Forelimb muscle (tissue), 1 donor: Measurements from ENCODE around the gene GFM1. TPM values are rescaled to one million over a fixed set of nuclear protein-coding genes. Genes with fewer than 3 reads are reported as not detected.
A peak's percentile ranks its signal among the peaks of the same experiment; 100 is the strongest.

Experiments
- DNase-seq: peaks from one replicate; pipeline ENCODE4 v3.0.0-alpha.2; 2013; ENCODE audit warnings: low read depth
- polyA plus RNA-seq: library from polyadenylated mRNA; unstranded; fragments of 120-200 nt; gene quantifications from one replicate; pipeline ENCODE4 v1.2.1, GENCODE V29; 2013; ENCODE audit not compliant: insufficient read length

Gene GFM1
- 36.5 TPM for polyA plus RNA-seq

DNA sequence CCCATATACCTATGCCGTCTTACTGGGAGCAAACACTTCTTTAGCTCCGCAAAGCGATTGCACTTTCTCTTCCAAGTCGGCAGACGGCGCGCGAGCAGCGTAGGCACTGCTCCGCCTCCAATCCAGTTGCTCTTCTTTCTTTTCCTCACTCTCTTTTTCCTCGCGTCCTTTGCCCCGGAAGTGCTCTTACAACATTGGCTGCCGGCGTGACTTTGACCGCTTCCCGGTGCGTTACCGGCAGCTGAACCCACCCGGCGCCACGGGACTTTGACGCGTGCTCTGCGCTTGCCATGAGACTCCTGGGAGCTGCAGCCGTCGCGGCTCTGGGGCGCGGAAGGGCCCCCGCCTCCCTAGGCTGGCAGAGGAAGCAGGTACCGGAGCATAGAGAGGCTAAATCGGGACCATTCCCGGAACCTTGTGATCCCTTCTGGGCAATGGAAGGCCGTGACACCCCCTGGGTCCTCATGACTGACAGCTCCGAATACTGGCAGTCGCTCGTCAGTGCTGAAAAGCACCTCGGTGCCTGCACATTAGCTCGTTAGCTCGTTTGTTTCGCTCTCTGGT, at the start of gene GFM1:
TSS of gene GFM1 (plus strand) at position 183 of the 564 bp plus-strand sequence. CDS start at position 291, 108 bp downstream.
- DNase-seq, result peak; percentile 88

DNA sequence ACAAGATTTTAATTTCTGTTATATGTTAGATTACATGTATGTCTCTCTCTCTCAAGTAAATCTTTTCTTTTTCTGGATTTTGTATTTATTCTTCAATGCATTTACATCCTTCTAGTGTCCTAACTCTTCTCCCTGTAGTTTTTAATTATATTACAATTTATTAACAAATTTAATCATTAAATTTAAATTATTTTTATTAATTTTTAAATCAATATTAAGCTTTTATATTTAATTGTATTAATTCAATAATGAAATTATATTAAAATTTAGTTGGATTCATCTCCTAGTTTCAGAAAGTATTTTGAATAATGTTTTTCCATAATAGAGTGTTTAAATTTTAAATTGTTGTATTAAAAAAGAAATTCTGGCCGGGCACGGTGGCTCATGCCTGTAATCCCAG, 43.5 kb upstream of the GFM1 start:
- DNase-seq, result no peak

DNA sequence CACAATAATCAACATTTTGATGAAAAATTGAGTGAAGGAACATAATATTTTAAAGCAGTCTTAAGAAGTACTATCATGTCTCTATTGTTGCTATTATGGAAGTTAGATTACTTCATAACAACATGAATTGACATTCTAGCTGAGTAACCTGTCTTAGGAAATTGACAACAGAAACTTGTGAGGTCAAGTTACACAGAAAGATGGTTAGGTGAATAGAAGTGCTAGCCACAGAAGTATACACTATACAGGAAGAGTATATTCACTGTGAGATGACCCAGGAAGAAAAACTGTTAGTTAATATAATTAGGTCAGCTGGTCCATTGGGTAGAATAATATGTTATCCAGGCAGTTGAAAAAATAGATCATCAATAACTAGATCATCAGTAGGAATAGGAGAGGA, 42.1 kb upstream of the GFM1 start:
- DNase-seq, result no peak

DNA sequence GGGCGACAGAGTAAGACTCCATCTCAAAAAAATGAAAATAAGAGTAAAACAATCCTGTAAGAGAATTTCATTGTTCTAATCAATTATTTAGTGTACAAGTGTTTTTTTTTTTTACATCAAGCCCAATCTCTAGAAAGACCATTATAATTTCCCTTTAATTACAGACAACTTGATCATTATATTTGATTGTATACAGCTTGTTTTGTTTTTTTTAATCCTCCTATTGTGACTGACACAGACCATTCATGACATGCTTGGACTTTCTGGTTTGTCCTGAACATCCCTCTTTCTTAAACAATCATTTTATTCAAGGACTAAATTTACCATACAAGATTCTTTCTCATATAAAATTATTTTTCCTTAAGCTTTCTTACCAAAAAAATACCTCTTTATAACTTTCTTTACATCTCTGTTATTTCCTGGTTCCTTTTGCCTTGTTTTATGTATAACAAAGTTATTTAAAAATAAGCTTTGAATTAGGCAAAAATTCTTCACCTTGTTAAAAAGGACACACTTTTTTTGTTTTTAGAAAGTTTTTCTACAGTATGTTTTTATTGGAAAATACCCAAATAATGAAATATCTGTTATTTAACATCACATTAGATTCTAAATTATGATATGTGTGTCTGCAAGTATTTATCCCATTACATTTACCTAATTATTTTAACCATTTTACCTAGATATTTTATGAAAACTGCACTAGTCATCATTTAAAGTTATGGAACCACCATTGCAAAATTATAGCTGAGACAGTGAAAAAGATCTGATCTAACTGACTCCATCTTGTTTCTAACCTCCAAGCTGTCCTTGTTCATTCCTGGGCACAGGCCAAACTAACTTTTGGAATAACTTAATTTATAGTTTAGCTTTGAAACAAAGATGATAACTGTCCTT, 26.1 kb upstream of the GFM1 start:
- DNase-seq, result no peak

DNA sequence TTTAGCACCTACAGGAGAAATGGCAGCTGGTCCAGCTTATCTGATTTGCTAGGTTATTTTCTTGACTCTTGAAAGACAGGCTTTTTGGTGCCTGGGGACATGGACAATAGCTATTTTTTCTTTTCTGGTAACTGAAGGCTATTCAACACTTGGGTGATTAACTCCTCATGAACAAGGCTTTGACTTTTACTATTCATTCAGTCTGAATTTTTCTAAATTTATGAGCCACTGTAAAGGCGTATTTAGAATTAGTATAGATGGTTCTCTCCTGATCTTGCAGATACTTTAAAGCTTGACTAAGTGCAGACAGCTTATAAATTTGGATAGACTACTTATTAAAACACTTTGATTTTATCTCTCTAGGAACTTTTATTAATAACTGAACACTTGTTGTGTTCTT, 18.4 kb upstream of the GFM1 start:
- DNase-seq, result no peak

DNA sequence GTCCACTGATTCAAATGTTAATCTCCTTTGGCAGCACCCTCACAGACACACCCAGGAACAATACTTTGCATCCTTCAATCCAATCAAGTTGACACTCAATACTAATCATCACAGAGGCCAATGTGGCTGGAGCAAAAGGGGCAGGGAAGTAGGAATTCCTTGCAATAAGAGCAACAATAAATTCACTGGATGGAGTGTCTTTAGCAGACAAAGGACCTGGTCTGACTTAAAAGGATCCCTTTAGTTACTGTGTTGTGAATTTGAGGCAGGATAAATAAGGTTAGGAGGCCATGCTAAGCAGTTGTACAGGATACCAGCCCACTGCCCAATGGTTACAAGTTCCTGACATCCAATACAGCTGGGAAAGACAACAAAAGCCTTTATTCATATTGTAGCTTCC, 12.3 kb upstream of the GFM1 start:
- no peak for DNase-seq

DNA sequence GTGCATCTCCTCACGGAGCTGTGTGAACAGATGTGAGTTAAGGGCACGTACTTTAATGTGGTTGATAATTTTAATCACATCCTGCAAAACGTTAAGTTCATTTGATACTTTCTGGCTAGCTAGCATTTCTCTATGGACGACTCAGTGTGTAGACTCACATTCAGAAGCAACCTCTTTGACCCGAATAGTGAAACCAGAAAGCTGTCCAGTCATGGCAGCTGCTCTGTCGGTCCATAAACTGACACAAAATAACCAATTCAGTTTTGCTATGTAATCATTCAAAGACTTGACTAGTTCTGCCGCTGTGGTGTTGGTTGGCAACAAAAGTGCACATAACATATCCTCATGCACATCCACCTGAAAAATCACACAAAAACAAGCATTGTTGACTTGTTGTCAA, 3.7 kb upstream of the GFM1 start:
- DNase-seq, result no peak

DNA sequence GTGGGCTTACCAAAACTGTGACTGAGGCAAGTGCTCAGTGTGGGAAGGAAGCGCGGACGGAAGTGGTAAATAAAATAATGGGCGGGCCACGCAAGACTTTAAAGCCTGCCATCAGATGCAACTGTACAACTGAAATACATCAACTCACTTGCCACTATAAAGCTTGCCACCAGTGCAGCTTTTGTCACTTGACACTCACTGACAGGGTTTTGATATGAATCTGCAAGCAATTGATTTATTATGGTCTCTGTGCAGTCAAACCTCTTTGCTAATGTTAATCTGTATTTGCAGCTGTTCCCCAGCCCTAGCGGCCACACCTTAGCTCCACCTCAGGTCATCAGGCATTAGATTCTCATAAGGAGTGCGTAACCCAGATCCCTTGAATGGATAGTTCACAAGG, 2.3 kb upstream of the GFM1 start:
- no peak for DNase-seq

DNA sequence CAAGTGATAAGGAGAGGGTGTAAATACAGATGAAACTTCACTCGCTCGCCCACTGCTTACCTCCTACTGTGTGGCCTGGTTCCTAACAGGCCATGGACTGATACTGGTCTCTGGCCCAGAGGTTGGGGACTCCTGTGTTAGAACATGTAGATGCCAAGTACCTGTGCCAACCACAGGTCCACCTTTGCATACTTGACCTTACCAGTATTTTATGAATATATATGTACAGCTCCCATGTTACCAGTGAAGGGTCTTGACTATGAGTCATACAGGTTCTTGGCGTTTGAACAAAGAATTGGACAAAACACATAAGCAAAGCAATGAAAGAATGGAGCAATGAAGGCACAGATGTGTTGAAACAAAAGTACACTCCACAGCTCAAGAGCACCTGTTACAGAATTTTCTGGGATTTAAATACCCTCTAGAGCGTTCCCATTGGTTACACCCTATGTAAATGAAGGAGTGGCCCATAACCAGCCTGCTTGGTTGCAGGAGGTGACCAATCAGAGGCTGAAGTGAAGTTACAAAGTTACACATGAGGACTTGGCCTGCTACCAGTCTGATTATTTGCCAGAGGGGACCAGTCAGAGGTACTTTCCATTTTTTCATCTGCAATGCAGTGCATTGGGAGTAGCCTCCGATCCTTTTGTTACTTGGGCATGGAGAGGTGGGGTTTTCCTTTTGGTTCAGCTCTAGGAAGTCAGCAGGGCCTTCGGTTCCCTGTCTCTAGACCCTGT, 1.7 kb upstream of the GFM1 start:
- DNase-seq, result no peak

DNA sequence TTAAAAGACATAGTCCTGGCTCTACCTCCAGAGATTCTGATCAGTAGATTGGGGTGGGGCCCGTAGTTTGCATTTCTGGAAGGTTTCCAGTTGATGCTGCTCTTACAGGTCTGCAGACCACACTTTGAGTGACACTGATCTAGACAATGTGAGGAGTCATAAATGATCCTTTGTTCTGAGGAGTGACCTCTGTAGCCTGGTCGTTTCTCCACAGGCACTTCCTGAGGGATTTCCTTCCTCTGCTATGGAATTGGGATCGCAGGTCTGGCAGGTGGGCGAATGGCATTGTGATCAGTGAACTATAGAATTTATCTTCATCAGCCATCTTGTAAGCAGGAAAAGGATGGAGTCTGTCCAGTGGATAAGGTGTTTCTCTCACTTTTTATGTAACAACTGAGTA, 5.5 kb downstream of the GFM1 start:
- no peak for DNase-seq

DNA sequence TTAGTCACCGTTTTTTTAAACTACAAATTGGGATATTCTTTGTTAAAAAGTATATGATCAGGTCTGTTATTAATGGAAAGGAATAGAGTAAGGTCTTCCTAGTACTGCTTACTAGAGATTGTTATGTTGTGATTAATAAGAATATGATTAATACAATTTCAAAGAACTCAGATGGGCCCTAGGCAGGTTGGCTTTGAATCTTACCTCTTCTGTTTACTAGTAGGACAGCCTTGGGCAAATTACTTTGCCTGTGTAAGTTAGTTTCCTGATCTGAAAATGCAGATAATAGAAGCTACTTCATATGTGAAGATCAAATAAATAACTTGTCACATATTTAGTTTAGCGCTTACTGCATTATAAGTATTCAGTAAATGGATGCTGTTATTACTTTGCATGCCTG, 6.9 kb downstream of the GFM1 start:
- DNase-seq, result no peak

DNA sequence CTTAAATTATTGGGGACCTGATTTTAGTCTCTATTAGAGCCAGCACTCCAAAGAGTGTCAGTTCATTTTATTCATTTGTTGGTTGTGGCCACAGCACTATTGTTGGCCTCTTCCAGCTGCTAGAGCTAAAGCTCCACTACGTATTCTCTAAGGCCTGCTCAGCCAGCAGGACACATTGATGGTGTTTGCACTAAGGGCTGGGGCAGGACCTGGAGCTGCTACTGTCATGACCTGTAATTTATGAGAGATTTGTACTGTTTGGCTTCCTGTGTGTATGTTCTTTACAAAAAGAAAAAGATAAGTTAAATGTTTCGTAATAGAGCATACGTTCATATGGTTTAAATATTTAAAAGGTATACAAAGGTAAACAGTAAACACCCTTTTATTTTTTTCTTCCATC, 8.1 kb downstream of the GFM1 start:
- no peak for DNase-seq

DNA sequence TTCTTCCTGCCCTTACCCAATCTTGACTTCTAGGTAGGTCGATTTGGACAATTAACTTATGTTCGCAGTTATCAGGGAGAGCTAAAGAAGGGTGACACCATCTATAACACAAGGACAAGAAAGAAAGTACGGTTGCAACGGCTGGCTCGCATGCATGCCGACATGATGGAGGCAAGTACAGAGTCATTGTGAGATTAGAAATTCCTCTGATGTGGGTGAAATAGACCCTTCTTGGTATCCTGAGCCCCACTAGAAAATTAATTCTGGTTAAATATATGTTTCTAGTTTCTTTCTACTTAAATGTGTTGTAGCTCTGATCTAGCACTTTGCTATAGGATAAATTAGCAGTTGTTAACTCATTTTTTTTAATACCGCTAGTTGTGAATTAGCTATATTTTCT, 14.6 kb downstream of the GFM1 start:
- DNase-seq, result no peak

DNA sequence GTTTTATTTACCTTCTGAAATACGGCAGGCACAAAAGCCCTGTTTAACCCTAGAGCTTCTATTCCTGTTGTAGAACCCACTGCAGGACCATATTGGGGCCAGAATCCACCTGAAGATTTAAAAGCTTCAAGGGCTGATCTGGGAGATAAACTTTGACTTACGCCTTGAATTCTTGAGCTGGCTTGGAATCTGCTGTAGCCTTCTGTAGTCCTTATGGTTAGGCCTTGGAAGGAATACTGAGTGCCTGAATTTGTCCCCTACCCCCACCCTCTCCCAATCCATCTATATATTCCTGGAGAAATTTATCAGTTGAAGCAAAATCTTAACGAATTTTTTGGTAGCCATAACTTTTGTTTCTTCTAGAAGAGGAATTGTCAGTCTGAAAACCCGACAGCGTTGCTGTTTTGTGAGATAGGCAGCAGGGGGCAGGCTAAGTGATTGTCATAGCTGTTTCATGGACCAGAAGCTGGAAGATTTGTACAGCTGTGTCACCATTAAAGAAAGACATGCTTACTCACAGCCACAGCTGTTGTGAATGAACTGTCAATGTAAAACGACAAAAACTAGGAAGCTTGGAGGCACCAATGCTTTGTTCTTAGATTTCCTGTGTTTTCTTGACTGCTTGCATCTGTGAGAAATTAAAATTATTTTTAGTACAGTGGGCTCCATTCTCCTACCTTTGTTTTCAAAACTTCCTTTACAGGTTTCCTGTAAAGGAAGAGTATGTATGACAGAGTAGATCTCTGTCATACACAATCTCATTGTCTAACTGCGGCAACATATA, 15.3 kb downstream of the GFM1 start:
- DNase-seq, result no peak

DNA sequence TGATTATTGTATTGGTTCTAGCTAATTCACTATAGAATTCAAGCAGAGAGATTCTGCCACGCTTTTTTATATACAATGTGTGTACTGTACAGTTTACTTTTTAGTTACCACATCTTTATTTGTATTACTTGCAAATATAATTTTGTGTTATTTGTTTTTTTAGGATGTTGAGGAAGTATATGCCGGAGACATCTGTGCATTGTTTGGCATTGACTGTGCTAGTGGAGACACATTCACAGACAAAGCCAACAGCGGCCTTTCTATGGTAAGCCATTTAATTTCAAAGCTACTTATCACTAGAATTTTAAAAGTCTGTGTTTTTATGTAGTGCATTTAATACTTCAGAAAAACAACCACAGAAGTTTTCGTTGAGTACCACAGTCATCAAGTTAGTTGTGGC, 16.4 kb downstream of the GFM1 start:
- DNase-seq, result no peak

DNA sequence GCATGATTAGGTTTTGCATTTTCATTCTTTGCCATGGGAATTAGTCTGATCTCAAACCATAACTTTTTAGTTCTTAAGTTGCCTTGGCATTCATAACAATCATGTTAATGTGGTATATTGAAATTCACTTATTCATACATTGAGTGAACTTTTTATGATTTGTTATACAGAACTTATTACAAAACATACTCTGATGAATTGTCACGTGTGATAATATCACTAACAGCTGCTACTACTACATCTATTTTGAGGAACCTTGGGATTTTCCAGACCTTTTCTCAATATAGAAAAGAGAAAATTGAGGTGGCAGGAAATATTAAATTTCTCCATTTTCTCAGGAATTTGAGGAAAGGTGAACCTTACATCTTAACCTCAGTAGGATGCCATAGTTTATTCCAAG, 18.9 kb downstream of the GFM1 start:
- no peak for DNase-seq

DNA sequence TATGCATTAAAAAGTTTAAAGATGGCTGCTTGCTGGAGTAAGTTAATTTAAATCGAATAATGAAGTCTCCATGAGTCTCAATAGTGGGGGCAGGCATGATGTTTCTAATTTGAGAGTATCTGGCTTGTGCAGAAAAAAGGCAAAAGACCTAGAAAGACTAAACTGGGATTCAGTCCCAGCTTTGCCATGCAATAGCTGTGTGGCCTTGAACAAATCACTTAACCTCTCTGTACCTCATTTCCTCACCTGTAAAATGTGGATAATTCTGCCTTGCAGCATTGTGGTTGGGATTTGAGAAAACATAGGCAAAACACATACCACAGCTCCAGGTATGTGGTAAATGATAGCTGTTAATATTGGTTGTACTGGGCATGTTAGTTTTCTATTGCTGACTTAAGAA, 19.5 kb downstream of the GFM1 start:
- DNase-seq, result no peak

DNA sequence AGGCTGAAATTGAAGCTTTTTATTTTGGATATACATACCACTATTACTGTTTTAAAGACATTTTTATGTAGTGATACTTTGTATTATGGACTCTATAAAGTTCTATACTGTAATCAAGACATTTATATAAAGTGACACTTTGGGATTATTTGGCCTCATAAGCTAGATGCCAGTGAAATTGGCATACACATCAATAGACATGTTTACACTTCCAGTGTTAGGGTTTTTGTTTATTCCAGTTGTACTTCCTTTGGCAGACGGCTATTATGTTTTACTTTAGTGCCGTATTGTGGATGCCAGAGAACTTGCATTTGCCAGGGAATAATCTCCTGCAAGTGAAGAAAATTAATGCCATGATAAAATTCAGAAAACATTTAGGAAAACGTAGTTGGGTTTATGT, 22.1 kb downstream of the GFM1 start:
- no peak for DNase-seq

DNA sequence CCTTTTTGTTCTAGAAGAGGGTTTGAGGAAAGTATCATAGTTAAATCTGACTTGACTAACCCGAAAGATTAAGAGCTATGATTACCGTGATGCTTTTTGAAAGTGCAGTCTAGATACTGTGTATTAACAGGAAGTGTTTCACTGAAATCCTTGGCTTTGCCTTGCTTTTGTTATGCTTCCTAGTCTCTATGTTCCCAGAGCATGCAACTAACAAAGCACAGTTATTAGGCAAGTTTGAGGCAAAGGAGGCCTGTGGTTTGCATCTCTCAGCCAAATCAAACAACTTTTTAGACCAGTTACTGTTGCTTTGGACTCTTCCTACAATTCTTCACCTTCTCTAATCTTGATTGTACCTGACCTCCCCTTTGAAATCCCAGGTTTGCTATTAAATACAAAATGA, 24.2 kb downstream of the GFM1 start:
- DNase-seq, result no peak

DNA sequence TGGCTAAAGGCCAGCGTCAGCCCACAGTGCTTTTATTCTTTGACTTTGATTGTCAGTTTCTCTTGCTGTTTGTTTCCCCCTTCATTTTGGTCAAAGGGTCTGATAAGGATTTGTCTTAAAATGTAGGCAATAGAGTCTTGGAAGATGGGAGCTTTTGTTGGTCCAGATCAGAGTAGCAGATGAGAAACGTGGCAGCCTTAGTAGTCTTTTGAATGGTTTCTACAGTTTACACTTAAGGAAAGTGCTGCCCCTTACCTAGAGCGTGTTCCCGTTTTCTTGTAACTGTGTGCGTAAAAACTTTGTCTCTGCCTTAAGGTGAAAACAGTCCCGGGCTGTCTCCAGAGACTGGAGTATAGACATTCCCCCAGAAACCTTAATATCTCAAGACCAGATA, 27.5 kb downstream of the GFM1 start:
- DNase-seq, result no peak

DNA sequence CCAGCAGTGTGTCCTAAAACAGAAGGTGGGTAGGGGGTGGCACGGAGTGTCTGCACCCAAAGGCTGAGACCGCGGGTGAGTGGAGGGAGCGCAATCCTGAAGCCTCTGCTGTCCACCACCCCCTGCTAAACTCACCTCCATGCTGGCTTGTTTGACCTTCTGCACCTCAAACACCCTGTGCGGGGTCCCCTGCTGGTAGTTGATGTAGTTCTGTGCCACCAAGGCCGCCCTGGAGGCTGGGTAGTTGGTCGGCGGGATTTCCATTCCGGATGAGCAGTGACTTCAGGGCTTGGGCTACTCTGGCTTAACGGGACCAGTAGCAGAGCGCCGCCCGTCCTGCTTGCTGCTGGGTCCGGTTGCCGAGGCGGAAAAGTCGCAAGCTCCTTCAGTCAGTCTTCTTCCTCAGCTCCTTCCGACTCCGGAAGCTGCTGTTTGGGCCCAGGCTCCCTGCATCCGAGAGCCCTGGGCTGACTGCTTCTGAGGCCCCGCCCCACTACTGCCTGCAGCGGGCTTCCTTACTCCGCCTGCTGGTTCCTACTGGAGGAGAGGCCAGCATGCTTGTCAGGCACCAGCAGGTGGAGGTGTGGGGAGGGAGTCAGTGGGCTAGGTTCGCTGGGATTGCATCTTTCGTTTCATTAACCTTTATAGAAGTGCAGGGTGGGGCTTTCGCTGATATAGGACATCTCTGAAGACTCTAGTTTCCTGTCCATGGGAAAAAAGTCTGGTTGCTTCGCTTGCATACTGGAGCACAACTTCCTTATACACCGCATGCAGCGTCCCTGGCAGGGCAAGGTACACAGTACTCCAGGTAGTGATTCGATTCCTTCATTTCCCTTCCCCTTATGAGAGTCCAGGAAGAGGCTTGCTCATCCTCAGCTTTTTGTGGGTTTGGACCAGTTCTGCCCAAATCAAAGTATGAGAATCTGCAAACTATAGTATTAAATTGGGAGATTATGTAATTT, 28.2 kb downstream of the GFM1 start, which contains the start of gene LXN:
TSS of gene LXN (minus strand) at position 434 of the 962 bp plus-strand sequence. CDS start at position 264, 170 bp downstream.
- DNase-seq, result peak; percentile 48
